ENCODE data around the gene UBE2Q1. TPM values are rescaled to one million over a fixed set of nuclear protein-coding genes. Genes with fewer than 3 reads are reported as not detected.
A peak's percentile ranks its signal among the peaks of the same experiment; 100 is the strongest.

UBE2Q1 gene
- total and polyA plus RNA-seq, 12 donors: 15.7 to 102 (median 37.8) TPM

DNA sequence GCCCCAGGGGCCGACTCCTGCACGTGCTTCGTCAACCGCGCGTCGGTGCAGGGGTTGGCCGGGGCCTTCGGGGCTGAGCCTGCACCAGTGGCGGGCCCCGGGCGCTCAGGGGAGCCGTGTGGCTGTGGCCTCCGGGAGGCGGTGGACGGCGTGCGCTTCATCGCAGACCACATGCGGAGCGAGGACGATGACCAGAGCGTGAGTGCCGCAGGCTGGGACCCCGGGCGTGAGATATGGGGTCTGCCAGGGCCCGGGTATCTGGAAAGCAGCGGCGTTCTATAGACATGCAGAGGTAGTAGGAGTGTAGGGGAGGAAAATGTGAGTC lies 13.5 kb upstream of the UBE2Q1 start:
- Histone ChIP-seq H3K4me1 (replicated peaks in 1 of 2) (peaks cover 0 to 8% of the 10 kb centered on the region in 2 donors), H3K9me3 (replicated peaks in 1 of 3) (no peaks in the 10 kb centered on the region), H3K27me3 (no peaks in the 10 kb centered on the region), H3K27ac (no peak overlapping the region), H3K4me3 (no peak overlapping the region), H3K36me3 (replicated peaks in 1 of 2) (no peaks in the 10 kb centered on the region)
- no peak for DNase-seq
- TF ChIP-seq POLR2A (IDR thresholded peaks at IDR 0.05): no peak
- TF ChIP-seq, protein P1, sequence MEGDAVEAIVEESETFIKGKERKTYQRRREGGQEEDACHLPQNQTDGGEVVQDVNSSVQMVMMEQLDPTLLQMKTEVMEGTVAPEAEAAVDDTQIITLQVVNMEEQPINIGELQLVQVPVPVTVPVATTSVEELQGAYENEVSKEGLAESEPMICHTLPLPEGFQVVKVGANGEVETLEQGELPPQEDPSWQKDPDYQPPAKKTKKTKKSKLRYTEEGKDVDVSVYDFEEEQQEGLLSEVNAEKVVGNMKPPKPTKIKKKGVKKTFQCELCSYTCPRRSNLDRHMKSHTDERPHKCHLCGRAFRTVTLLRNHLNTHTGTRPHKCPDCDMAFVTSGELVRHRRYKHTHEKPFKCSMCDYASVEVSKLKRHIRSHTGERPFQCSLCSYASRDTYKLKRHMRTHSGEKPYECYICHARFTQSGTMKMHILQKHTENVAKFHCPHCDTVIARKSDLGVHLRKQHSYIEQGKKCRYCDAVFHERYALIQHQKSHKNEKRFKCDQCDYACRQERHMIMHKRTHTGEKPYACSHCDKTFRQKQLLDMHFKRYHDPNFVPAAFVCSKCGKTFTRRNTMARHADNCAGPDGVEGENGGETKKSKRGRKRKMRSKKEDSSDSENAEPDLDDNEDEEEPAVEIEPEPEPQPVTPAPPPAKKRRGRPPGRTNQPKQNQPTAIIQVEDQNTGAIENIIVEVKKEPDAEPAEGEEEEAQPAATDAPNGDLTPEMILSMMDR (IDR thresholded peaks at IDR 0.05): no peak
- WGBS, 4 donors: 90 to 96% (median 93%) methylated on average over 28 to 29 of the region's 29 CpGs
- intact Hi-C loops (cut with DNase I): loop anchor here (5.0 kb wide), 2 partner anchors 185 to 300 kb away; partner anchors contain the start of gene KCNN3 (in 1 of the 2)

GRCh38 chr1:154571244-154571963 lies 12.9 kb upstream of the UBE2Q1 start:
- WGBS, 4 donors: 94 to 96% (median 95%) methylated on average over 59 of the region's 59 CpGs
- intact Hi-C loops (cut with DNase I): loop anchor here (5.0 kb wide), 2 partner anchors 186 to 301 kb away; partner anchors contain the start of gene KCNN3 (in 1 of the 2)
- Histone ChIP-seq H3K4me3 (no peak overlapping the region), H3K4me1 (replicated peaks in 1 of 2) (peaks cover 0 to 8% of the 10 kb centered on the region in 2 donors), H3K36me3 (replicated peaks in 1 of 2) (no peaks in the 10 kb centered on the region), H3K27ac (no peak overlapping the region), H3K9me3 (replicated peaks in 1 of 3) (no peaks in the 10 kb centered on the region), H3K27me3 (no peaks in the 10 kb centered on the region)
- TF ChIP-seq POLR2A (IDR thresholded peaks at IDR 0.05): no peak
- TF ChIP-seq, protein P1 (IDR thresholded peaks at IDR 0.05): no peak
- no peak for DNase-seq

- Histone ChIP-seq H3K27me3 (no peaks in the 10 kb centered on the region), H3K36me3 (replicated peaks in 1 of 2) (no peaks in the 10 kb centered on the region), H3K9me3 (replicated peaks in 1 of 3) (no peaks in the 10 kb centered on the region), H3K4me3 (no peak overlapping the region), H3K4me1 (replicated peaks in 1 of 2) (peaks cover 0 to 8% of the 10 kb centered on the region in 2 donors), H3K27ac (peak overlapping the region in 1 of 5 donors; percentile 34)
- TF ChIP-seq POLR2A (IDR thresholded peaks at IDR 0.05): no peak
- TF ChIP-seq, protein P1 (IDR thresholded peaks at IDR 0.05): no peak
- intact Hi-C loops (cut with DNase I): loop anchor here in 1 of 2 donors (10.0 kb wide), 1 partner anchor 87 kb away; no protein-coding TSS in a partner anchor
- WGBS, 4 donors: 32 to 37% (median 35%) methylated on average over 17 of the region's 17 CpGs
- no peak for DNase-seq
Measured at GRCh38 chr1:154568157-154568815, 9.8 kb upstream of the UBE2Q1 start.

DNA sequence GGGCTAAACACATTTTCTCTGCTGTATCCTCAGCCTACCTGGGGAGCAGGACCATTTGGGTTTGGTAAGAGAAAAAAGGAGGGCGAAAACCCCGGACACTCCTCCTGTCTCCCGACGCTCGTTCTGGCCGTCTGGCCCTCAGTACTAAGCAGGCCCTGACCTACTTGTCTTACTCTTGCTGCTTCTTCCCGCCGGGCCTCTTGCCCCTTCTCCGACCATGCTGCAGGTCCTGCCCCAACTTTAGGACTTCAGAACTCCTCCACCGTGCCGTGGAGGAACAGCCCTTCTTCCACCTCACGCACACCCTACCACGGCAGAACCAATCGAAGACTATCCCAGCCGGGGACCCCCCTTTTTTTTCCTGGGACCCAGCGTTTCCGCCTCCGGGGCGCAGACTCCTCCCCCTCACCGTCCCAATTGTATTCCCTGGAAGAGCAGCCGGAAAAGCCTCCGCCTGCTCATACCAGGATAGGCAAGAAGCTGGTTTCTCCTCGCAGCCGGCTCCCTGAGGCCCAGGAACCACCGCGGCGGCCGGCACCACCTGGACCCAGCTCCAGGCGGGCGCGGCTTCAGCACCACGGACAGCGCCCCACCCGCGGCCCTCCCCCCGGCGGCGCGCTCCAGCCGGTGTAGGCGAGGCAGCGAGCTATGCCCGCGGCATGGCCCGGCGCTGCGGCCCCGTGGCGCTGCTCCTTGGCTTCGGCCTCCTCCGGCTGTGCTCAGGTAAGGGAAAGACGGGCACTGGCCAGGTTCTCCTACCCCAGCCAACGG lies 9.1 kb upstream of the UBE2Q1 start, which contains the start of gene CHRNB2:
TSS of gene CHRNB2 (plus strand) at position 393 of the 771 bp plus-strand sequence. CDS start at position 660, 267 bp downstream.
- H3K4me3 ChIP-seq: no peak within 1 kb of the TSS
- DNase-seq: peak; percentile 64 to 81 (median 75)

More for the DNA sequence above, 9.1 kb upstream of the UBE2Q1 start, which contains the start of gene CHRNB2:
- H3K9me3 ChIP-seq (replicated peaks in 1 of 3): no peaks in the 10 kb centered on the region
- no peaks in the 10 kb centered on the region for H3K27me3 ChIP-seq
- H3K4me1 ChIP-seq (replicated peaks in 1 of 2): peaks cover 0 to 8% of the 10 kb centered on the region in 2 donors
- TF ChIP-seq, protein P1 (IDR thresholded peaks at IDR 0.05): peak in 1 of 6 experiments; percentile 31
- no peak for TF ChIP-seq POLR2A (IDR thresholded peaks at IDR 0.05)
- intact Hi-C loops (cut with DNase I): loop anchor here in 1 of 2 donors (10.0 kb wide), 1 partner anchor 87 kb away; no protein-coding TSS in a partner anchor
- H3K27ac ChIP-seq: peak within 1 kb of the TSS in 1 of 5 donors; percentile 34
- H3K36me3 ChIP-seq (replicated peaks in 1 of 2): no peaks in the 10 kb centered on the region
- WGBS, 4 donors: 2 to 4% (median 2%) methylated on average over 19 to 53 of the region's 53 CpGs
